Neutrophil (primary cell): ENCODE data around the gene ZNF396.

Experiments used
- H3K27ac ChIP-seq: fragments of 200-600 bp; sonication (generic); 2 replicates; pipeline ENCODE4 v1.5.1; 2016; ENCODE audit warnings: mild to moderate bottlenecking, moderate library complexity
- H3K27me3 ChIP-seq: fragments of 200-600 bp; sonication (generic); 2 replicates; pipeline ENCODE4 v1.6.0; 2016; ENCODE audit warnings: mild to moderate bottlenecking
- H3K36me3 ChIP-seq: fragments of 200-600 bp; sonication (generic); 2 replicates; pipeline ENCODE4 v1.5.1; 2017
- H3K4me1 ChIP-seq, 2 experiments: fragments of 200-600 bp in 1 of 2; sonication (generic) in 1 of 2; 1 replicate in 1 of 2; 2 replicates in 1 of 2; pipeline versions ENCODE4 v1.5.1 to v1.6.1; 2013 to 2016; ENCODE audit warnings: low read depth in 1 of 2, low read length in 1 of 2, mild to moderate bottlenecking in 1 of 2, moderate library complexity in 1 of 2; ENCODE audit not compliant: control insufficient read depth in 1 of 2, insufficient read depth in 1 of 2
- H3K4me3 ChIP-seq, 2 experiments: fragments of 200-600 bp in 1 of 2; sonication (generic) in 1 of 2; 1 replicate in 1 of 2; 2 replicates in 1 of 2; pipeline ENCODE4 v1.5.1; 2013 to 2016; ENCODE audit warnings: low read depth in 1 of 2, low read length in 1 of 2, mild to moderate bottlenecking in 1 of 2, moderate library complexity in 1 of 2
- H3K9me3 ChIP-seq: fragments of 200-600 bp; sonication (generic); 2 replicates; pipeline ENCODE4 v1.5.1; 2016
- CTCF ChIP-seq: fragments of 200-600 bp; sonication (generic); IDR thresholded peaks from 2 replicates; pipeline ENCODE4 v1.5.1; 2016; ENCODE audit warnings: antibody characterized with exemption

ZNF396 gene

GRCh38 chr18:35371412-35372195 lies 5.5 kb downstream of the ZNF396 start:
- TF ChIP-seq CTCF = no peak
- no peak overlapping the region for H3K4me3 ChIP-seq
- no peak overlapping the region for H3K27ac ChIP-seq

GRCh38 chr18:35369126-35369525 lies 8.0 kb downstream of the ZNF396 start:
- H3K27me3 ChIP-seq = no peaks in the 10 kb centered on the region
- H3K4me1 ChIP-seq = no peaks in the 10 kb centered on the region
- H3K9me3 ChIP-seq = no peaks in the 10 kb centered on the region
- no peak overlapping the region for H3K4me3 ChIP-seq
- H3K36me3 ChIP-seq = no peaks in the 10 kb centered on the region
- no peak overlapping the region for H3K27ac ChIP-seq
- no peak for TF ChIP-seq CTCF

More at GRCh38 chr18:35371412-35372195, 5.5 kb downstream of the ZNF396 start:
- Histone ChIP-seq H3K9me3 (no peaks in the 10 kb centered on the region), H3K27me3 (no peaks in the 10 kb centered on the region), H3K4me1 (peaks cover 6 to 7% of the 10 kb centered on the region in 2 experiments), H3K36me3 (no peaks in the 10 kb centered on the region)

- no peak overlapping the region for H3K27ac ChIP-seq
- no peaks in the 10 kb centered on the region for H3K27me3 ChIP-seq
- TF ChIP-seq CTCF = no peak
- no peaks in the 10 kb centered on the region for H3K9me3 ChIP-seq
- no peaks in the 10 kb centered on the region for H3K4me1 ChIP-seq
- no peaks in the 10 kb centered on the region for H3K36me3 ChIP-seq
- no peak overlapping the region for H3K4me3 ChIP-seq
These were observed 8.5 kb downstream of the ZNF396 start for GRCh38 chr18:35368595-35368994.

GRCh38 chr18:35362531-35362930 lies 14.6 kb downstream of the ZNF396 start:
- Histone ChIP-seq H3K36me3 (no peaks in the 10 kb centered on the region), H3K27me3 (no peaks in the 10 kb centered on the region), H3K9me3 (no peaks in the 10 kb centered on the region), H3K27ac (no peak overlapping the region), H3K4me1 (no peaks in the 10 kb centered on the region), H3K4me3 (no peak overlapping the region)
- TF ChIP-seq CTCF = no peak

- TF ChIP-seq CTCF = no peak
- H3K4me1 ChIP-seq = no peaks in the 10 kb centered on the region
- H3K9me3 ChIP-seq = no peaks in the 10 kb centered on the region
- no peaks in the 10 kb centered on the region for H3K36me3 ChIP-seq
- H3K27me3 ChIP-seq = no peaks in the 10 kb centered on the region
- H3K27ac ChIP-seq = no peak overlapping the region
- no peak overlapping the region for H3K4me3 ChIP-seq
These were observed 15.4 kb downstream of the ZNF396 start for GRCh38 chr18:35361570-35362321.
